H1 (cell line): ENCODE data around the gene PPP2R2C. TPM values are rescaled to one million over a fixed set of nuclear protein-coding genes. Genes with fewer than 3 reads are reported as not detected.

ENCODE experiments used
- CTCF ChIA-PET: fragments of 300-600 bp; sonication (Branson Sonifier 250); formaldehyde crosslinking; loops from one replicate; lab custom pipeline; 2021; ENCODE audit not compliant: partially characterized antibody; lab: Charles Lee
- POLR2A ChIA-PET: fragments of 300-600 bp; sonication (Branson Sonifier 250); formaldehyde crosslinking; loops from one replicate; lab custom pipeline; 2021; ENCODE audit warnings: inconsistent platforms; ENCODE audit not compliant: partially characterized antibody; lab: Charles Lee
- DNase-seq, 2 experiments: peaks; one replicate each; pipeline versions ENCODE4 v3.0.0 to v3.0.0-alpha.2; 2010 to 2022; ENCODE audit warnings: low spot score in 2 of 2, low read depth in 1 of 2, mixed read lengths in 1 of 2
- FAIRE-seq: peaks from 2 replicates; lab custom pipeline; 2011; peaks lifted over from hg19 to GRCh38; lab: Jason Lieb, UNC
- H2AFZ ChIP-seq: 2 replicates; pipeline ENCODE4 v1.8.1; 2012; ENCODE audit warnings: low read length, inconsistent platforms
- H2AK5ac ChIP-seq: 2 replicates; pipeline ENCODE4 v1.6.1; 2013; ENCODE audit warnings: low read depth, low read length
- H2BK120ac ChIP-seq: replicated peaks from 2 replicates; pipeline ENCODE3; 2013; ENCODE audit warnings: low read depth, low read length, inconsistent platforms
- H2BK12ac ChIP-seq: 2 replicates; pipeline ENCODE4 v1.6.1; 2013; ENCODE audit warnings: low read depth, low read length
- H2BK15ac ChIP-seq: 2 replicates; pipeline ENCODE4 v1.6.1; 2013; ENCODE audit warnings: low read length
- H2BK20ac ChIP-seq: 2 replicates; pipeline ENCODE4 v1.6.1; 2013; ENCODE audit warnings: low read length
- H2BK5ac ChIP-seq: 2 replicates; pipeline ENCODE4 v1.6.1; 2013; ENCODE audit warnings: low read depth, low read length
- H3K14ac ChIP-seq: 2 replicates; pipeline ENCODE4 v1.6.1; 2013; ENCODE audit warnings: inconsistent platforms; ENCODE audit not compliant: insufficient read length
- H3K18ac ChIP-seq: 2 replicates; pipeline ENCODE4 v1.6.1; 2013; ENCODE audit warnings: low read length; ENCODE audit errors: extremely low read depth
- H3K23ac ChIP-seq: 2 replicates; pipeline ENCODE4 v1.6.1; 2013; ENCODE audit warnings: inconsistent platforms; ENCODE audit not compliant: insufficient read length
- H3K23me2 ChIP-seq: 2 replicates; pipeline ENCODE4 v1.6.1; 2013; ENCODE audit warnings: low read depth, low read length
- H3K27ac ChIP-seq: 2 replicates; pipeline ENCODE4 v1.6.1; 2011; ENCODE audit warnings: low read depth, low read length, inconsistent platforms
- H3K27me3 ChIP-seq, 4 experiments: replicated peaks in 1 of 4; 1 replicate in 1 of 4; 2 replicates in 3 of 4; pipeline versions ENCODE4 v1.6.1 to v1.8.1; 2011 to 2013; ENCODE audit warnings: low read length in 3 of 4, mild to moderate bottlenecking in 3 of 4, inconsistent platforms in 2 of 4, mixed read lengths in 2 of 4, moderate library complexity in 1 of 4; ENCODE audit not compliant: control insufficient read depth in 3 of 4, insufficient read depth in 3 of 4; ENCODE audit errors: extremely low read depth in 1 of 4
- H3K36me3 ChIP-seq, 4 experiments: 2 replicates each; pipeline versions ENCODE4 v1.6.1 to v1.8.1; 2011 to 2013; ENCODE audit warnings: mild to moderate bottlenecking in 4 of 4, low read length in 3 of 4, moderate library complexity in 2 of 4, control low read depth in 1 of 4, inconsistent platforms in 1 of 4; ENCODE audit not compliant: insufficient read depth in 4 of 4, control insufficient read depth in 2 of 4
- H3K4ac ChIP-seq: replicated peaks from 2 replicates; pipeline ENCODE3; 2013; ENCODE audit warnings: low read length, low read depth, mixed read lengths, inconsistent platforms; ENCODE audit not compliant: insufficient read length
- H3K4me1 ChIP-seq, 4 experiments: replicated peaks in 1 of 4; 1 replicate in 1 of 4; 2 replicates in 3 of 4; pipeline versions ENCODE4 v1.6.1 to v1.8.1; 2011 to 2013; ENCODE audit warnings: low read length in 3 of 4, inconsistent platforms in 2 of 4, mixed read lengths in 1 of 4; ENCODE audit not compliant: insufficient read depth in 4 of 4, control insufficient read depth in 3 of 4
- H3K4me2 ChIP-seq, 2 experiments: 2 replicates each; pipeline versions ENCODE4 v1.6.1 to v1.8.1; 2011 to 2013; ENCODE audit warnings: low read depth in 2 of 2, low read length in 2 of 2, control low read depth in 1 of 2, inconsistent platforms in 1 of 2, mild to moderate bottlenecking in 1 of 2; ENCODE audit not compliant: insufficient read depth in 1 of 2
- H3K4me3 ChIP-seq, 4 experiments: fragments of 200-600, 300-600 bp in 1 of 4; sonication (generic), shearing (Covaris generic), sonication (Bioruptor Twin) in 1 of 4; 2 replicates each; pipeline versions ENCODE4 v1.5.1 to v1.8.1; 2011 to 2016; ENCODE audit warnings: low read length in 4 of 4, low read depth in 3 of 4, control low read depth in 2 of 4, inconsistent platforms in 2 of 4, mild to moderate bottlenecking in 2 of 4, mixed read lengths in 1 of 4, moderate library complexity in 1 of 4; ENCODE audit not compliant: insufficient read depth in 2 of 4; ENCODE audit errors: extremely low read depth in 1 of 4
- H3K56ac ChIP-seq: replicated peaks from 2 replicates; pipeline ENCODE3; 2013; ENCODE audit warnings: low read depth, mild to moderate bottlenecking, mixed read lengths, low read length, inconsistent platforms; ENCODE audit not compliant: insufficient read length
- H3K79me1 ChIP-seq: 2 replicates; pipeline ENCODE4 v1.6.1; 2013; ENCODE audit warnings: low read depth, low read length, control low read depth
- H3K79me2 ChIP-seq, 2 experiments: 2 replicates each; pipeline versions ENCODE4 v1.6.1 to v1.8.1; 2012 to 2013; ENCODE audit warnings: low read length in 2 of 2, mild to moderate bottlenecking in 2 of 2, inconsistent platforms in 1 of 2; ENCODE audit not compliant: insufficient read depth in 2 of 2, control insufficient read depth in 1 of 2
- H3K9ac ChIP-seq, 4 experiments: replicated peaks in 1 of 4; 1 replicate in 1 of 4; 2 replicates in 3 of 4; pipeline versions ENCODE4 v1.6.1 to v1.8.1; 2011 to 2013; ENCODE audit warnings: low read depth in 3 of 4, low read length in 3 of 4, control low read depth in 2 of 4, mild to moderate bottlenecking in 2 of 4, moderate library complexity in 2 of 4, inconsistent platforms in 1 of 4; ENCODE audit errors: extremely low read depth in 1 of 4
- H3K9me3 ChIP-seq, 2 experiments: 2 replicates each; pipeline versions ENCODE4 v1.6.1 to v1.8.1; 2012 to 2013; ENCODE audit warnings: mild to moderate bottlenecking in 2 of 2, moderate library complexity in 2 of 2, control low read depth in 1 of 2, inconsistent platforms in 1 of 2, low read depth in 1 of 2, low read length in 1 of 2, mixed read lengths in 1 of 2; ENCODE audit not compliant: insufficient read depth in 2 of 2
- H4K20me1 ChIP-seq, 2 experiments: replicated peaks in 1 of 2; 2 replicates each; pipeline versions ENCODE3 to v1.8.1; 2011 to 2013; ENCODE audit warnings: inconsistent platforms in 2 of 2, low read length in 2 of 2, mild to moderate bottlenecking in 1 of 2; ENCODE audit not compliant: insufficient read depth in 2 of 2, control insufficient read depth in 1 of 2
- H4K5ac ChIP-seq: 2 replicates; pipeline ENCODE4 v1.6.1; 2013; ENCODE audit warnings: low read length, low read depth, mixed read lengths, inconsistent platforms; ENCODE audit not compliant: insufficient read length
- H4K8ac ChIP-seq: 2 replicates; pipeline ENCODE4 v1.8.0; 2013; ENCODE audit warnings: mild to moderate bottlenecking, moderate library complexity, low read length, inconsistent platforms; ENCODE audit not compliant: insufficient read depth; ENCODE audit errors: extremely low read depth
- H4K91ac ChIP-seq: replicated peaks from 2 replicates; pipeline ENCODE3; 2013; ENCODE audit warnings: low read length, mixed read lengths, inconsistent platforms; ENCODE audit not compliant: insufficient read length
- CEBPB ChIP-seq: IDR thresholded peaks from 2 replicates; pipeline ENCODE4 v1.6.1; 2012; ENCODE audit warnings: low read depth, low read length
- HDAC6 ChIP-seq: IDR thresholded peaks from one replicate; pipeline ENCODE4 v1.7.1; 2012; ENCODE audit warnings: low read depth, mild to moderate bottlenecking, inconsistent platforms, low read length, moderate library complexity
- SIN3A ChIP-seq, 2 experiments: IDR thresholded peaks in 1 of 2; conservative IDR thresholded peaks in 1 of 2; 2 replicates each; pipeline ENCODE4 v1.6.1; 2011 to 2012; ENCODE audit warnings: low read length in 2 of 2, improper control_type of control experiment in 1 of 2, low read depth in 1 of 2, mild to moderate bottlenecking in 1 of 2
- SUZ12 ChIP-seq: fragments of 200-600 bp; sonication (generic); IDR thresholded peaks from 2 replicates; pipeline ENCODE4 v1.6.1; 2012; ENCODE audit warnings: mild to moderate bottlenecking, inconsistent platforms, low read length, moderate library complexity, mixed read lengths
- WGBS, 2 experiments: shearing (Covaris generic) in 1 of 2; methylation state at CpG; one replicate each; pipeline versions ENCODE4 v1.1.6 to v1.1.7; 2013 to 2015; ENCODE audit warnings: low lambda C conversion rate in 2 of 2, mixed read lengths in 2 of 2, inconsistent platforms in 1 of 2, low coverage in 1 of 2, missing lambda C conversion rate in 1 of 2; ENCODE audit not compliant: insufficient replicate concordance in 2 of 2, insufficient coverage in 1 of 2, insufficient read length in 1 of 2; ENCODE audit errors: extremely low coverage in 1 of 2, missing lambda C conversion rate in 1 of 2; 5-methylcytosine and 5-hydroxymethylcytosine counted together
- polyA plus RNA-seq, 7 experiments: library from polyadenylated mRNA; depleted of rRNA in 3 of 7; stranded (reverse) in 5 of 7; unstranded in 2 of 7; fragments of >200 nt in 5 of 7; fragments of 200-250 nt in 2 of 7; gene quantifications; 1 replicate in 5 of 7; 2 replicates in 1 of 7; 4 replicates in 1 of 7; pipeline versions ENCODE4 v1.2.1 to v1.2.3, GENCODE V29; 2011 to 2013; ENCODE audit warnings: missing spikeins in 2 of 7, mixed read lengths in 2 of 7
- total RNA-seq: library from RNA; stranded (reverse); fragmentation: NEBNext Ultra II Directional; extraction: Animal tissue kit (Norgen Biotek cat#: 25700); gene quantifications from 2 replicates; pipeline ENCODE4 v1.2.1, GENCODE V29; 2021

Gene PPP2R2C
- total and polyA plus RNA-seq, 2 of the 8 experiments (the other 6 are each of a cell fraction or from before 2014, with no cell fraction given): 6.4 TPM

DNA sequence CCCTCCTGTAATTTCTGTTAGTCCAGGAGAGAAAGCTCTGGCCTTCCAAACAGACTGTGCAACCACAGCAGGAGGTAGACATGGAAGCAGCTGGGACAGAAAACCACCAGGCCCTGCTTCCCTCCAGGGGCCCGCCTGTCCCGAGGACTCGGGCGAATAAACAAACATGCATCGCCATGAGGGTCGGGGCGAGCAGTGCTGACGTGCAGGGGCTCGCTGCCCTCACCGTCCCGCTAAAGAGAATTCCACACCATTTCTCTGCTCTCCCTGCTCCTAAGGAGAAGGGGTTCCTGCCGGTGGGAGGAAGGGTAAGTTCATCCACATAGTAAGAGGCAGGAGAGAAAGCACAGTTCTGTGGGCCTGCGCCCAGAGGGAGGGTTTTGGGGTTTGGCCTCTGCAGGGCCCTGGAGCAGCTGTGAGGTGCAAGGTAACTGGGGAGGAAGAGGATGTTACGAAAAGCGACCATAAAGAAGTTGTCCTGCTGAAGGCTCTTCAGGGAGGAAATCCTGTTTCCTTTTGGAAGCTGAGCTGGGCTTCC lies 147.9 kb downstream of the PPP2R2C start:
- H3K4me3 ChIP-seq: no peak overlapping the region
- no peaks in the 10 kb centered on the region for H3K23me2 ChIP-seq
- H3K79me1 ChIP-seq: no peaks in the 10 kb centered on the region
- FAIRE-seq: no peak
- H3K23ac ChIP-seq: no peak overlapping the region
- no peak overlapping the region for H2BK20ac ChIP-seq
- DNase-seq: no peak
- no peaks in the 10 kb centered on the region; a peak in 1 of 4 replicates for H3K9me3 ChIP-seq
- H3K18ac ChIP-seq: no peak overlapping the region
- POLR2A ChIA-PET: interaction anchor here (1.6 kb wide), 1 partner anchor 72 kb away, joined by 3 read pairs; no protein-coding TSS in a partner anchor
- no peaks in the 10 kb centered on the region for H3K36me3 ChIP-seq
- H4K5ac ChIP-seq: no peak overlapping the region
- WGBS, 2 experiments: 87% methylated on average over 14 of the region's 15 CpGs; no CpG with 5 or more reads in 1 of the 2 experiments
- no peak overlapping the region for H3K14ac ChIP-seq
- no peak overlapping the region for H2BK5ac ChIP-seq
- peak overlapping the region; percentile 50; the same call in 1 of the 2 replicates for H2BK12ac ChIP-seq
- no peak overlapping the region for H4K91ac ChIP-seq
- H2BK120ac ChIP-seq: no peak overlapping the region
- no peak overlapping the region for H2AFZ ChIP-seq
- CTCF ChIA-PET: interaction anchor here (0.6 to 22.3 kb wide), 10 partner anchors 8 to 1995 kb away, joined by 3 to 908 read pairs (median 4); partner anchors contain the start of gene WFS1
- no peak overlapping the region for H3K4ac ChIP-seq
- no peaks in the 10 kb centered on the region for H3K27me3 ChIP-seq
- H2AK5ac ChIP-seq: no peak overlapping the region
- TF ChIP-seq SUZ12 (no peak), HDAC6 (no peak), CEBPB (no peak), SIN3A (conservative IDR thresholded peaks at IDR 0.05 in 1 of 2, IDR thresholded peaks at IDR 0.05 in 1 of 2; ENCODE audit: low read depth in 1 of 2, low read length in 2 of 2) (no peak)
- TF ChIP-seq, all 59 proteins: peak for 0
- Histone ChIP-seq H4K20me1 (no peaks in the 10 kb centered on the region), H4K8ac (no peak overlapping the region; the same call in 1 of the 2 replicates), H2BK15ac (no peak overlapping the region), H3K9ac (no peak overlapping the region), H3K56ac (no peak overlapping the region), H3K27ac (no peak overlapping the region), H3K4me2 (no peak overlapping the region), H3K79me2 (no peaks in the 10 kb centered on the region), H3K4me1 (peaks cover 0 to 8% (median 3%) of the 10 kb centered on the region in 4 experiments; a peak in 3 of 7 replicates)
